Kidney glomerular epithelial cell (primary cell): Measurements from ENCODE around the gene SH3PXD2A.
A peak's percentile ranks its signal among the peaks of the same experiment; 100 is the strongest.

Experiments
- DNase-seq: peaks from one replicate; lab custom pipeline; 2025; lab: John Stamatoyannopoulos, UW

Gene SH3PXD2A

DNA sequence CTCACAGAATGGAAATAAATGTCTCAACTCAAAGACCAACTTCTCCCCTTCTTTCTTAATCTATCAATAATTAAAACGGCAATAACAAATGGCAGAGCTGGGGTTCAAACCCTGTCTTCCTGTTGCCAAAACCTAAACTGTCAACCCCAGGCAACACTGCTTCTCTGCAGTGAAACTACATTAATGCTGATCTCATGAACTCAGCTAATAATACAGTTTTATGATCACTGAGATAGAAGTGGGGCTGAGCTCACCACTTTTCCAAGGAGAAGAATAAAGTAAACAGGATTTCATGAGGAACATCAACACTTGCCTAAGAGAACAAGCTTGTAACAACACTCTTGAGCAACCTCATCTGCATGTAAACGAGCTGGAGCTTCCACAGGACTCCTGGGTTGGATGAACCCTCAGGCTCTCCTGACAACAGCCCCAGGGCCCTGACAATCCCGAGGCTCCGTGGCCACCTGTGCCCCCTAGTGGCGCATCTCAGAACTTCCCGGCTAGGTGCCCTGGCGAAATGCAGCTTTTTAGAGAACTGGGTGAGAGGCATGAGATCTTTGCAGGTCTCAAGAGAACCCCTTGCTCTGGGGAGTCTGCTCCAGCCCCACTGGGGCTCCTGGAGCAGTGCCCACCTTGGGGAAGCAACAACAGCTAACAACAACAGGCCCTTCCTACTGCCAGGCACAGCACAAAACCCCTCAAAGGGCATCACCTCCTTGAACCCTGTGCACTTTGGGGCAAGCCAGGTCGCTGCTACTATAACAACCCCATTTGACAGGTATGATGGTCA is 169.3 kb downstream of the SH3PXD2A start:
- peak; percentile 48 for DNase-seq

GRCh38 chr10:103683851-103684250 is 171.5 kb downstream of the SH3PXD2A start:
- DNase-seq: no peak

DNA sequence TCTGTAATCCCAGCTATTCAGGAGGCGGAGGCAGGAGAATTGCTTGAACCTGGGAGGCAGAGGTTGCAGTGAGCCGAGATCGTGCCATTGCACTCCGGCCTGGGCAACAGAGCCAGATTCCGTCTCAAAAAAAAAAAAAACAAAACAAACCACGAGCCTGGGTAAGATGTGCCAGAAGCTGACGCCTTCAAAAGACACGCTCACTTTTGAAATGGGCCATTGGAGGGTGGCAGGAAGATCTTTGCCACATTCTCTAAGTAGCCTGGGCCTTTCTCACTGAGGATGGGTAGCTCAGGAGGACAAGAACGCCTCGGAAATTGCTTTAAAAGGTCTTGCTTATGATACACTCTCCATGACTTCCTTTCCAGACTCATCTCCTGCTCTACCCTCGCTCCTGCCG is 172.7 kb downstream of the SH3PXD2A start:
- DNase-seq: no peak

DNA sequence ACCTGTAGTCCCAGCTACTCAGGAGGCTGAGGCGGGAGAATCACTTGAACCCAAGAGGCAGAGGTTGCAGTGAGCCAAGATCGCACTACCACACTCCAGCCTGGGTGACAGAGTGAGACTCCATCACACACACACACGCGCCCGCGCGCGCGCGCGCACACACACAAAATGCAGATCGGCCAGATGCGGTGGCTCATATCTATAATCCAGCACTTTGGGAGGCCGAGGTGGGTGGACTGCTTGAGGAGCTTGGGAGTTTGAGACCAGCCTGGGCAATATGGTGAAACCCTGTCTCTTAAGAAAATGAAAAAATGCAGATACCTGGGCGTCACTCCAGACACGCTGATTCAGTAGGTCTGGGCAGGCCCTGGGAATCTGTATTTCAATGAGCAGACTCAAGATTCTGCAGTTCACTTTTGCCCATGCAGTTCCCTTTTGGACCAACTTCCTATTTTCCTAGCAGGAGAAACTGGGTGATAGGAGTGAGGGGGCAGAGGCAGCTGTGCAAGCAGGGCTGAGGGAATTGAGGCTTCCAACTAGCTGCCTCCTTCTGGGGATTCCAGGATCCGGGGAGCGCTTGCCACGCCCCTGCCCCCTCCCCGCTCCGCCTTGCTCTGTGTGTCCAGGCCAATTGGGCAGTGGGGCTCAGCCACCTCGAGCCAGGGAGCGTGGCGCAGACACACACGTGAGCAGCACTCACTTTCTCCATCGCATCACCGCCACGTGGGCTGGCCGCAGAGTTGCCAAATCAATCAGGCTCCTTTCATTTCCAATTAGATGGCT is 173.6 kb downstream of the SH3PXD2A start:
- no peak for DNase-seq

- DNase-seq: no peak
Observed at GRCh38 chr10:103680869-103681236, 174.5 kb downstream of the SH3PXD2A start.

DNA sequence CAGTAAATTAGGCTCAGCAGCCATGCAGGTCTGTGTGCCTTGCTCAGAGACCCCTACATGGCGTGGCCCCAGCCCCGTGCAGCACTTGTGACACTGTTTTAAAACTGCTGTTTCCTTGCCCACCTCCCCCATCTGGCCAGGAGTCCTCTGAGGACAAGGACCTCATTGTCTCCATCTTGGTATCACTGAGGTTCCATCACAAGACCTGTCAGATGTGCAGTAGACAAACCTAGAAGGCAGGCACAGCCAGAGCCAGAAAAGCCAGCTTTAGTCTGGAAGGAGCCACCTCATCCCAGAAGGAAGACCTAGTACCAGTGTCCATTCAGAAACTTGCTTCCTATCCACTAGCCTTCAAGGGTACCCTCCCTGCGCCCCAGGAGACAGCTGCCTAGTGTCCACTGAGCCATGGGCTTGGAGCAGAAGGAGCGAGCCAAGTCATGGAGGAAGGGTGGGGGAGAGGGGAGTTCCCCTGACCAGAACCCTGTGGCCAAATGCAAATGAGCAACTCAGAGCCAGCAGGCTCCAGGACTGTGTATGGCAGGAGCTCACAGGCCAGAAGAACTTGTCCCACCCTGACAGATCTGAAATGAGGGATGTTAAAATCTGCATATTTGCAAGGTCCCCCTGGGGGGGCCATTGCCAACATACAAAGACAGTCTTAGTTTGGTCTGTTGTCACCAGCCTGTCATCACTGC is 176.1 kb downstream of the SH3PXD2A start:
- DNase-seq: no peak

DNA sequence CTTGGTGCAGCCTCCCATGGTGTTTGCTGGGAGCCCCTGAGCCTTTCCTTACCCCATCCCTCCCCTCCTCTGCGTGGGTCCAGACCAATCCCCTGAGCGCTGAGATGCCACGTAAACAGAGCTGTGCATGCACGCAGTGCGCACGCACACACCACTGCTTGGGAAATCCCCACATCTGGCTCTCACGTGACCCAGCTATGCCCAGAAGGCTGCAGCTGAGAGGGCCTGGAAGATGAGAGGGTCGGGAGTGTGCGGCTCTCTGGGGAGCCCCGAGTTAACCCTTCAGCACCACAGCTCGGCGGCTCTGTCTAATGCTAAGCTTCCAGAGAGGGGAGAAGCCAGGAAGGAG is 177.2 kb downstream of the SH3PXD2A start:
- no peak for DNase-seq

GRCh38 chr10:103677486-103678177 is 177.7 kb downstream of the SH3PXD2A start:
- no peak for DNase-seq

DNA sequence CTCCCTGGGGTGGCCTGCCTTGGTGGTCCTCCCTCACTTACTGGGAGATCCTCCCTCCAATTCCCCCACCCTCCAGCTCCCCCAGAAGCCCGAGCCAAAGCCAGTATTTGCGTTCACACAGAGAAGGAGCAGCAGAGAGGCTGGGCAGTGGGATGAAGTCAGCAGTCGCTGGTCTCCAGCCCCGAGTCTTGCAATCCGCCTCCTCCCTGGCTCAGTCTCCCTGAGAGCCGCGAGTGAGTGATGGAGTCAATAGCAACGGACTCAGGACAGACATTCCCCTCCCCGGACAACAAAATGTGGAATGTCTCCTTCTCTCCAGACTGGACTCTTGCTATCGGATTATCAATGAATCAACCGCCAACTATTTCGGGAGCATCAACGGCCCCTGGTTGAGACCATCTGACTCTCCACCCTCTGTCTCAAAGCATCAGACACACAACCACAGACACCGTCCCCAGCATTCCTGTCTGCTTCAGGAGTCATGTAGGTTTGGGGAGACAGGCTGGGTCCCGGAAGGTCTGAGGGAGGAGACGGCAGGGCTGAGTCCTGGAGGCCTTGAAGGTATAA is 178.4 kb downstream of the SH3PXD2A start:
- DNase-seq: no peak

- DNase-seq: no peak
Observed at GRCh38 chr10:103676058-103676785, 179.2 kb downstream of the SH3PXD2A start.

DNA sequence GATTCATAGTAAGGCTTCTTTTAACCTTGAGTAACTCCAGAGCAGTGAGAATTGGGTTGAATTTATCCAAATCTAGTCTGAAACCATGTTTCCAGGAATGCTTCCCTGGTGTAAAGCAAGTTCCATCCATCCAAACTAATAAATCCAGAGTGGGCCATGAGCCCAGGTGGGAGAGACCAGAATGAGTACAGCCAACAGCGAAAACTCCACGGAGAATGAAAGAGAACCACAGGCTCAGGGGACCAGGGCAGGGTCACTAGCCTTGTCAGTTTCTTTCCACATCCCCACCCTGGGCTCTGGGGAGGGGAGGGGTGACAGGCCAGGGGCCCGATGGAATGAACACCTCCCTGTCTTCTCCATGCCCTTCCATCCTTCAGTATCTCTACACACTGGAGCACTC is 181.8 kb downstream of the SH3PXD2A start:
- DNase-seq: no peak

GRCh38 chr10:103672345-103672744 is 183.0 kb downstream of the SH3PXD2A start:
- no peak for DNase-seq

DNA sequence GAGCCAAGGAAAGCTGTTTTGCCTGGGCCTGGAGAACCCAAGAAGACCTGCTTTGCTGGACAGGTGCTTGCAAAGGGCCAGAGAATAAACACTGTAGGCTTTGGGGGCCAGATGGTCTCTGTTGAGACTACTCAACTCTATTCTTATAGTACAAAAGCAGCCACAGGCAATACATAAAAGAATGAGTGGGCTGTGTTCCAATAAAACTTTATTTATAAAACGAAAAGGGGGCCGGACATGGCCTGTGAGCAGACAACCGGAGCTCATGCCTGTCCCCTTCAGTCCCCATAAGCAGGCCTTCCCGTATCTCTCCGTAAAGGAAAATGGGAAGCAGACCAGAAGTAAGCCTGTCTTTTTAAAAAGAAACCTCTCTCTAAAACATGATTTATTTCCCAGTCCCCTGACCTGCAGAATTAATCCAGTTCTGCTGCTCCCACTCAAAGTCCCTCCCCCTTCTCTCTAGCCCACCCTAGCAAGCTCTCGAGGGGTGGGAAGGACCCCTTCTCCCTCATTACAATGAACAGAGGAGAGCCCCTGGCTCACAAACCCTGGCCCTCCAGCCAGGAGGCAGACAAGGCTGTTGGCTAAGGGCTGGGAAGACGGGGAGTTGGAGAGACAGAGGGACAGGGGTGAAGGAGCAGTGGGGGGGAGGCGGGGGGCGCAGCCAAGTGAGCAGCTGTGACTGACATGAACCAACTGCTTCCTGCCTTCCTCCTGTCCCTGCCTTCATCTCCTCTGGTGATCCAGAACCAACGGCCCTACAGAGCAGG is 184.1 kb downstream of the SH3PXD2A start:
- no peak for DNase-seq

DNA sequence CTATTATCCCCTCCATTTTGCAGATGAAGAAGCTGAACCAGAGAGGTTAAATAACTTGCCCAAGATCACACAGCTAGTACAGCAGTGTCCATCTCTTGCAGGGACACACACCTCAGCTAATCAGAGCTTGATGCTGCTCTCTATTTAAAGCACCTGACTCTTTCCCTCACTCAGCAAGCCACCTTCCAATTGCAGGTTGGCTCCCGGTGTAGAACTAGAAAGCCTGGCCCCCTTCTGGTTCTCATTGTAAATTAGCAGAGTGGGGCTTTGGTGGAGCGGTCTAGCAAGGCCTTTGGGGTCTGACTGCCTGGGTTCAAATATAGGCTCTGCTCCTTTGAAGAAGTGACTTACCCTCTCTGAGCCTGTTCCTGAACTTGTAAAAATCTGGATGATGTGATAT is 185.4 kb downstream of the SH3PXD2A start:
- DNase-seq: no peak

DNA sequence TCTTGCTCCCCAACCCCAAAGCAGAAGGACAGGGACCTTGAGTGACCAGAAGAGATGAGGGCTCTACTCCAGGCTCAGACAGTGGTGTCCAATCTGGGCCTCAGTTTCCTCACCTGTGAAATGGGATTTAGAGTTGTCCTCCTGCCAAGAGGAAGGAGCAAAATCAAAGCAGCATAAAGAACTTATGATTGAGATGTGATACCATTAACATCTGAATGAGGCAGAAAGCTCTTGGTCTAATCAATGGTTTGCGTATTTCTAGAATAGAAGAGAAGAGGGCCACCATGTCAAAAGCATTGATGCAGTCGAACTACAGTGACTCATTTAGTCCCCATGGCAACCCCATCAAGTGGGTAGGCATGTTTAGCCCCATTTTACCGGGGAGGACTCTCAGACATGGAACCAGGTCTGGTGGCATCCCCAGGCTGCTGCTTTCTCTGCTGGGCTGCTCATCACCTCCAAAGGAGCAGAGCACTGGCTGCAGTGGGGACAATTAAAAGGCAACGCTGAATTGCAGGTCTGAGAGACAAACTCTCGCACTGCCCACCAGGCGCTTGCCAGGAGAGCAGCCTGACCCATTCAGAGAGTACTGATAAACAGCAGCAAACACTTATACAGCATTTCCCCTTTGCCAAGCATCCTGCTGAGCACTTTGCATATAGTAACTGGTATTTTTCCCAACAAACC is 186.0 kb downstream of the SH3PXD2A start:
- DNase-seq: no peak

GRCh38 chr10:103668351-103669242 is 186.8 kb downstream of the SH3PXD2A start:
- peak; percentile 36 for DNase-seq

DNA sequence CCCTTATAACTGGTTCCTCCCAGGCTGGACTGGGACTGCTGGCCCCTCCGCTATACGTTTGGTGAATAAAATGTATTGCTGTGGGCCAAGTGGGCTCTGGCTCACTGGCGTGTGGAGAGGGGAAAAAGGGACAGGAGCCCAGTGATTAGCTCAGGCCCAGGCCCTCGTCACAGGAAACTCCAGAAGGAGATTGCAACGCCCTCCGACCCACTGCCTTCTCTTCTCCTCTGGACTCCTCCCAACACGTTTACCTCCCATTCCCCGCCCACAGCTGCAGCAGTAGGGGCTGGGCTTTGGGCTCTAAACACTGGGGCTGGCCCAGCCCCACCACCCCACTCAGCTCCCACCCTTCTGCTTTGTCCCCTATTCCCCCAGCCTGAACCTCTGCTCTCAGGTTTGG is 188.0 kb downstream of the SH3PXD2A start:
- DNase-seq: no peak

GRCh38 chr10:103666762-103667150 is 188.6 kb downstream of the SH3PXD2A start:
- DNase-seq: no peak
